ENCODE measurements around the gene GLS. TPM values are rescaled to one million over a fixed set of nuclear protein-coding genes. Genes with fewer than 3 reads are reported as not detected.

GLS gene
- total and polyA plus RNA-seq, 2 of the 13 experiments (the other 11 are each of a cell fraction or from before 2014, with no cell fraction given): 78.6 to 183 TPM

- Histone ChIP-seq H3K27me3 (ENCODE audit: control insufficient read depth in 1 of 2, insufficient read depth in 2 of 2, low read length in 2 of 2) (no peaks in the 10 kb centered on the region), H3K79me2 (ENCODE audit: insufficient read depth, low read length) (no peaks in the 10 kb centered on the region), H3K4me2 (ENCODE audit: low read depth, low read length) (no peak overlapping the region), H3K4me1 (ENCODE audit: insufficient read depth, low read length) (no peaks in the 10 kb centered on the region), H3K27ac (ENCODE audit: extremely low read length, insufficient read depth, low read length) (no peak overlapping the region), H3K9ac (ENCODE audit: insufficient read depth, low read depth, low read length) (no peak overlapping the region), H3K9me3 (ENCODE audit: low read length) (no peaks in the 10 kb centered on the region), H2AFZ (ENCODE audit: low read length) (no peak overlapping the region), H3K4me3 (replicated peaks in 1 of 3; ENCODE audit: insufficient read depth in 1 of 3, low read depth in 2 of 3, low read length in 3 of 3) (no peak overlapping the region), H4K20me1 (ENCODE audit: insufficient read depth, low read length) (no peaks in the 10 kb centered on the region), H3K36me3 (replicated peaks in 1 of 2; ENCODE audit: control insufficient read depth in 1 of 2, insufficient read depth in 2 of 2, low read length in 2 of 2) (peaks cover 9 to 32% of the 10 kb centered on the region in 2 experiments)
- intact Hi-C loops (cut with micrococcal nuclease; ENCODE audit: unreplicated experiment) (no loop called here), in situ Hi-C loops (cut with HindIII; ENCODE audit: extremely low pct_ligation_motif_present, low pct_unique_long_range_greater_than_20kb) (no loop called here)
- no TSS peak for BruUV-seq (replicated peaks)
- POLR2A ChIA-PET: no interaction called here
- FAIRE-seq: no peak
- no peak for DNase-seq (ENCODE audit: low spot score)
- WGBS (ENCODE audit: low lambda C conversion rate): 95% methylated on average over 2 of the region's 2 CpGs
- CTCF ChIA-PET (ENCODE audit: low intra/inter-chr PET ratio, low total read pairs): no interaction called here
- peak; percentile 74; the same call in 1 of the 2 replicates for TF ChIP-seq ZNF770 (CRISPR knock-in tag; IDR thresholded peaks at IDR 0.05)
- no peak for TF ChIP-seq ZNF275 (CRISPR knock-in tag; IDR thresholded peaks at IDR 0.05; ENCODE audit: borderline replicate concordance)
- TF ChIP-seq ZNF121 (CRISPR knock-in tag; IDR thresholded peaks at IDR 0.05): 0 out of 2 replicates have a peak, but pooled peaks have one; percentile 37
- TF ChIP-seq HES4 (CRISPR knock-in tag; IDR thresholded peaks at IDR 0.05; ENCODE audit: borderline replicate concordance): no peak
- peak; percentile 28; the same call in 2 of the 3 replicates for ATAC-seq
Measured at GRCh38 chr2:190909680-190910079, 29.1 kb downstream of the GLS start.

Data from HepG2 (cell line).